Measurements from ENCODE around the gene MYO1D.

DNA sequence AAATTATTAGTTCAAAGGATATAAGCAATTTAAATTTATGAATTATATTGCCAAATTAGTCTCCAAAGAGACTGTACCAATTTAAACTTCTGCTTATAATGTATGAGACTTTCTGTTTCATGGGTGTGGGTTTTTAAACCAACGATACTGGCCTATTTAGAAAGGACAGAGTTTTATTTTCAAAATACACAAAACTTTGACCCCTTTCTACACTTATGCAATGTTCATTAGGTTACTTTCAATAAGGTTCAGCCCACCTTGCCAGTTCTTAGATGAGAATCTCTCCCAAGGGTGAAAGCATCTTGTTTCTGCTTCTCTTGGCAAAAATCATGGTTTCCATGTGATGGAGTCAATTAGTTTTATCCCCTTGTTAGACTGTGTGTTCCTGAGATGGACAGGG is 84.7 kb downstream of the MYO1D start:
- no peak for TF ChIP-seq CTCF (IDR thresholded peaks at IDR 0.05)
- no peak for TF ChIP-seq POLR2A (IDR thresholded peaks at IDR 0.05)
